ENCODE results near the gene PLK3.

PLK3 gene

GRCh38 chr1:44810101-44810761 is 10.1 kb downstream of the PLK3 start:
- peak; percentile 80 for DNase-seq

GRCh38 chr1:44810762-44811105 is 10.6 kb downstream of the PLK3 start:
- DNase-seq: peak; percentile 62

GRCh38 chr1:44811234-44811633 is 11.1 kb downstream of the PLK3 start:
- peak; percentile 34 for DNase-seq

- peak; percentile 66 for DNase-seq
These were observed 12.8 kb downstream of the PLK3 start for GRCh38 chr1:44812822-44813543.

- peak; percentile 47 for DNase-seq
These were observed 15.7 kb downstream of the PLK3 start for GRCh38 chr1:44815926-44816325.

GRCh38 chr1:44817307-44817706 is 17.1 kb downstream of the PLK3 start:
- DNase-seq: no peak

- peak; percentile 60 for DNase-seq
These were observed 17.8 kb downstream of the PLK3 start for GRCh38 chr1:44817771-44818495.

GRCh38 chr1:44819196-44819607 is 19.0 kb downstream of the PLK3 start:
- no peak for DNase-seq

- DNase-seq: peak; percentile 90
These were observed 19.6 kb downstream of the PLK3 start for GRCh38 chr1:44819608-44820327.

GRCh38 chr1:44820328-44821239 is 20.4 kb downstream of the PLK3 start:
- peak; percentile 57 for DNase-seq

- DNase-seq: peak; percentile 56
These were observed 21.1 kb downstream of the PLK3 start for GRCh38 chr1:44821240-44821715.

- DNase-seq: peak; percentile 63
These were observed 22.0 kb downstream of the PLK3 start for GRCh38 chr1:44822131-44822701.

GRCh38 chr1:44822981-44823451 is 22.8 kb downstream of the PLK3 start:
- peak; percentile 61 for DNase-seq

- peak; percentile 31 for DNase-seq
These were observed 24.2 kb downstream of the PLK3 start for GRCh38 chr1:44824392-44824791.

- peak; percentile 53 for DNase-seq
These were observed 26.4 kb downstream of the PLK3 start for GRCh38 chr1:44826375-44827196.

GRCh38 chr1:44827197-44828002 is 27.2 kb downstream of the PLK3 start:
- peak; percentile 62 for DNase-seq

- DNase-seq: peak; percentile 61
These were observed 27.9 kb downstream of the PLK3 start for GRCh38 chr1:44828003-44828651.

GRCh38 chr1:44828841-44829440 is 28.8 kb downstream of the PLK3 start:
- peak; percentile 53 for DNase-seq
